RWPE1 (cell line): Measurements from ENCODE around the gene ETF1.

Source experiments
- CTCF ChIA-PET: fragments of 350-600 bp; sonication (Branson Sonifier 250); formaldehyde crosslinking; extraction: SDS; loops from one replicate; lab custom pipeline; 2021; lab: Yijun Ruan, JAX
- POLR2A ChIA-PET: fragments of 400-600 bp; formaldehyde crosslinking; extraction: SDS; loops from one replicate; lab custom pipeline; 2020; ENCODE audit warnings: antibody characterized with exemption; ENCODE audit not compliant: low non-redundant PET; lab: Yijun Ruan, JAX
- DNase-seq: peaks from one replicate; pipeline ENCODE4 v3.0.0; 2012; ENCODE audit warnings: low spot score
- H3K27ac ChIP-seq: fragments of 450-650 bp; 2 replicates; pipeline ENCODE4 v1.5.1; 2017
- TF ChIP-seq, protein P1 (sequence below): fragments of 450-650 bp; conservative IDR thresholded peaks from 2 replicates; pipeline ENCODE4 v1.5.1; 2017; ENCODE audit warnings: low read depth, mild to moderate bottlenecking

Gene ETF1

DNA sequence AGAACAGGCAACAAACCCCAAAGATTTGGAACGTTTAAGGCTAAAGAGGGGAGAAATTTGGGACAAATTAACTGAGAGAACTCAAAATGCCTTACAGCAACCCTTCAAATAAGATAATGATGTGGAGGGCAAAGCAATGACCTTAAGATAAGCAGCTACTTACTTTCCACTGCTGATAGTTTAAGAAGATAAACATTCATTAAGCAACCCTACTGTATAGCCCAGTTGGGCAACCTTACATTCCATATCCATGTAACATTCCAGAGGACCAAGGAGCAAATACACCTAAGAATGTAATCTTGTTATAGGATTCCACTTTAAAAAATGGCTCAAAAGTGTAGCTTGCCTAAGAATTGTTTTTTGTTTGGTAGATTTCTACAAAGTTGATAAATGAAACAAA, 14.8 kb downstream of the ETF1 start:
- peak; percentile 38 for DNase-seq
- TF ChIP-seq, protein P1, sequence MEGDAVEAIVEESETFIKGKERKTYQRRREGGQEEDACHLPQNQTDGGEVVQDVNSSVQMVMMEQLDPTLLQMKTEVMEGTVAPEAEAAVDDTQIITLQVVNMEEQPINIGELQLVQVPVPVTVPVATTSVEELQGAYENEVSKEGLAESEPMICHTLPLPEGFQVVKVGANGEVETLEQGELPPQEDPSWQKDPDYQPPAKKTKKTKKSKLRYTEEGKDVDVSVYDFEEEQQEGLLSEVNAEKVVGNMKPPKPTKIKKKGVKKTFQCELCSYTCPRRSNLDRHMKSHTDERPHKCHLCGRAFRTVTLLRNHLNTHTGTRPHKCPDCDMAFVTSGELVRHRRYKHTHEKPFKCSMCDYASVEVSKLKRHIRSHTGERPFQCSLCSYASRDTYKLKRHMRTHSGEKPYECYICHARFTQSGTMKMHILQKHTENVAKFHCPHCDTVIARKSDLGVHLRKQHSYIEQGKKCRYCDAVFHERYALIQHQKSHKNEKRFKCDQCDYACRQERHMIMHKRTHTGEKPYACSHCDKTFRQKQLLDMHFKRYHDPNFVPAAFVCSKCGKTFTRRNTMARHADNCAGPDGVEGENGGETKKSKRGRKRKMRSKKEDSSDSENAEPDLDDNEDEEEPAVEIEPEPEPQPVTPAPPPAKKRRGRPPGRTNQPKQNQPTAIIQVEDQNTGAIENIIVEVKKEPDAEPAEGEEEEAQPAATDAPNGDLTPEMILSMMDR, result no peak
- ChIA-PET POLR2A (interaction anchor here (0.7 to 2.1 kb wide), 2 partner anchors 15 to 24 kb away, joined by 3 to 5 read pairs; partner anchors contain the start of gene ETF1), CTCF (no interaction called here)
- H3K27ac ChIP-seq, result peak overlapping the region; percentile 48

- TF ChIP-seq, protein P1, result no peak; the same call in 1 of the 2 replicates
- H3K27ac ChIP-seq, result peak overlapping the region; percentile 60
- POLR2A ChIA-PET, result interaction anchor here (0.6 to 2.1 kb wide), 3 partner anchors 13 to 30 kb away, joined by 3 to 6 read pairs (median 5); no protein-coding TSS in a partner anchor
- CTCF ChIA-PET, result interaction anchor here (0.6 to 1.2 kb wide), 2 partner anchors 10 to 89 kb away, joined by 3 to 4 read pairs; no protein-coding TSS in a partner anchor
- no peak for DNase-seq
Measured at GRCh38 chr5:138527170-138527569, 15.9 kb downstream of the ETF1 start.

DNA sequence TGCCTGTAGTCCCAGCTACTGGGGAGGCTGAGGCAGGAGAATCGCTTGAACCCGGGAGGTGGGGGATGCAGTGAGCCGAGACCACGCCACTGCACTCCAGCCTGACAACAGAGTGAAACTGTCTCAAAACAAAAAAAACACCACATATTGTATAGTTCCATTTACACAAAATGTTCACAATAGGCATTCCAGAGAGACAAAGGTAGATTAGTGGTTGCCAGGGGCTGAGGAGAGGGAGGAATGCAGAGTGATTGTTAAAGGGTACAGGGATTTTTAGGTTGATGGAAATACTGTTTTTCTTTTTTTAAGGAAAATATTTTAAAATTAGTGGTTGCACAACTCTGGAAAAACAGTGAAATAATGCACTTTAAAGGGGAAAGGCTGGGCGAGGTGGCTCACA, 19.6 kb downstream of the ETF1 start:
- no peak for DNase-seq
- ChIA-PET CTCF (no interaction called here), POLR2A (no interaction called here)
- TF ChIP-seq, protein P1, result no peak
- H3K27ac ChIP-seq, result peak overlapping the region; percentile 48

DNA sequence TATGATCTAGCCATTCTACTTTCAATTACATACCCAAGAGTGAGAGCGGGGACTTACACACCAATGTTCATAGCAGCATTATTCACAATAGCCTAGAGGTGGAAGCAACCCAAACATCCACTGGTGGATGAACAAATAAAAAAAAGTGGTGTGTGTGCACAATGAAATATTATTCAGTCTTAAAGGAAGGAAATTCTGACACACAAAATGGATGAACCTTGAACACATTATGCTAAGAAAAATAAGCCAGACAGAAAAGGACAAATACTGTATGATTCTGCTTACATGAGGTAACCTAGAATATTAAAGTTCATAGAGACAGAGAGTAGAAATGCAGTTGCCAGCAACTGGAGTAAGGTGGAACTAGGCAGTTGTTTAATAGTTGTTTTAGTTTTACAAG, 22.1 kb downstream of the ETF1 start:
- no peak overlapping the region for H3K27ac ChIP-seq
- ChIA-PET POLR2A (no interaction called here), CTCF (interaction anchor here (0.6 to 0.9 kb wide), 3 partner anchors 12 to 642 kb away, joined by 3 read pairs; no protein-coding TSS in a partner anchor)
- TF ChIP-seq, protein P1, result no peak
- no peak for DNase-seq

- ChIA-PET CTCF (interaction anchor here (1.1 to 1.2 kb wide), 2 partner anchors 9 to 54 kb away, joined by 3 to 4 read pairs; no protein-coding TSS in a partner anchor), POLR2A (no interaction called here)
- TF ChIP-seq, protein P1, result no peak
- no peak overlapping the region for H3K27ac ChIP-seq
- no peak for DNase-seq
Measured at GRCh38 chr5:138517437-138517836, 25.6 kb downstream of the ETF1 start.

GRCh38 chr5:138515556-138516245, 27.3 kb downstream of the ETF1 start:
- CTCF ChIA-PET, result no interaction called here
- DNase-seq, result no peak
- no peak overlapping the region for H3K27ac ChIP-seq
- POLR2A ChIA-PET, result no interaction called here
- TF ChIP-seq, protein P1, result no peak
